Measurements from ENCODE around the gene KNDC1. TPM values are rescaled to one million over a fixed set of nuclear protein-coding genes. Genes with fewer than 3 reads are reported as not detected.

KNDC1 gene
- total RNA-seq, 3 donors from 2014 or later, result 0.98 to 2.3 TPM; not detected in 1

DNA sequence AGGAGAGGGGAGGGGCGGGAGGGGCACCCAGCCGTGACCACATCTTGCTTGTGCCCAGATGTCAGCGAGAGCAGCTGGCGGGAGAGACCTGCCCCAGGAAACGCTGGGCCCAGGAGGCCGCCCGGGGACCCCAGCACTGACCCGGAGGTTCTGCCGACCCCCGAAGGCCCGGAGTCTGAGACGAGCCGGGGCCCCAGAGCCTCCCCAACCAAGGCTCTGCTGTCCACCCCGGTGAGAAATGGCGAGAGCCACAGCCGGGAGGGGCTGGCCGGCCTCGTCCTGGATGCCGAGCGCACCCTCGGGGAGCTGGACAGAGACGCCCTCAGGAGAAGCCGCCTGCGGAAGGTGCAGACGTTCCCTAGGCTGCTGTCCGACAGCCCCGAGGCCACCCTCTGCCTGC is 25.9 kb downstream of the KNDC1 start:
- Histone ChIP-seq H3K4me3 (no peak overlapping the region), H3K36me3 (no peaks in the 10 kb centered on the region), H3K27ac (no peak overlapping the region), H3K4me1 (no peaks in the 10 kb centered on the region), H3K27me3 (peaks cover 0 to 15% of the 10 kb centered on the region in 2 donors), H3K9me3 (no peaks in the 10 kb centered on the region)
- no peak for DNase-seq (ENCODE audit: low spot score in 2 of 2)
- intact Hi-C loops (cut with DNase I; ENCODE audit: low total_unique reads), result no loop called here
- no peak for TF ChIP-seq POLR2AphosphoS5 (IDR thresholded peaks at IDR 0.05)
- TF ChIP-seq, protein P1, sequence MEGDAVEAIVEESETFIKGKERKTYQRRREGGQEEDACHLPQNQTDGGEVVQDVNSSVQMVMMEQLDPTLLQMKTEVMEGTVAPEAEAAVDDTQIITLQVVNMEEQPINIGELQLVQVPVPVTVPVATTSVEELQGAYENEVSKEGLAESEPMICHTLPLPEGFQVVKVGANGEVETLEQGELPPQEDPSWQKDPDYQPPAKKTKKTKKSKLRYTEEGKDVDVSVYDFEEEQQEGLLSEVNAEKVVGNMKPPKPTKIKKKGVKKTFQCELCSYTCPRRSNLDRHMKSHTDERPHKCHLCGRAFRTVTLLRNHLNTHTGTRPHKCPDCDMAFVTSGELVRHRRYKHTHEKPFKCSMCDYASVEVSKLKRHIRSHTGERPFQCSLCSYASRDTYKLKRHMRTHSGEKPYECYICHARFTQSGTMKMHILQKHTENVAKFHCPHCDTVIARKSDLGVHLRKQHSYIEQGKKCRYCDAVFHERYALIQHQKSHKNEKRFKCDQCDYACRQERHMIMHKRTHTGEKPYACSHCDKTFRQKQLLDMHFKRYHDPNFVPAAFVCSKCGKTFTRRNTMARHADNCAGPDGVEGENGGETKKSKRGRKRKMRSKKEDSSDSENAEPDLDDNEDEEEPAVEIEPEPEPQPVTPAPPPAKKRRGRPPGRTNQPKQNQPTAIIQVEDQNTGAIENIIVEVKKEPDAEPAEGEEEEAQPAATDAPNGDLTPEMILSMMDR (IDR thresholded peaks at IDR 0.05), result no peak
- no peak for TF ChIP-seq POLR2A (IDR thresholded peaks at IDR 0.05)

DNA sequence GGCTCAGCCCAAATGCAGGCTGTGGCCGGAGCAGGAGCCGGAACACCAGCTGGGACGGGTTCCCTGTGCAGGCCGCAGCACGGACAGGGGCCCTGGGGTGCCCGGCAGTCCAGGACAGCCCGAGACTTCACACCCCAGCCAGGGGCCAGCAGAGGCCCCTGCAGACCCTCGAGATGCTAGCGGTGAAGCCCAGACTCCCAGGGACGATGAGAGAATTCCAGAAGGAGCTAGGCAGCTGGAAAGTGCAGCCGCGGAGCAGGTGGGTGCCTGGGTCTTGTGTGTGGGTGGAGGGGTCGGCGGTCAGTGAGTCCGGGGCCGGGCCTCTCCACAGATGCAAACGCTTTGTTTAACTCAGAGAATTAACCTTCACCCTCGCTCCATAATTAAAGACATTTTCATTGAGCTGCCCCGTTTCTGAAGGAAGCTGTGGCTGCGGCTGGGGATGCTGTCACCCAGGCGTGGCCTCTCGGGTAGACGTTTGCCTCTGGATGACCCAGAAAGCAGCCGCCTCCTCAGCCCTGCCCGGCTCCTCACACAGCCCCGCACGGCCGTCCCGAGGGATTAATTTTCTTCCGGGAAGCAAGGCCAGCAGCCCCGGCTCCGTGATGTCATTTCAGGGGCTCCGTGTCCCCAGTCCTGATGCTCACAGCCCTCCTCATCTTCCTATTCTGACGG is 26.5 kb downstream of the KNDC1 start:
- intact Hi-C loops (cut with DNase I; ENCODE audit: low total_unique reads), result no loop called here
- H3K27ac ChIP-seq, result no peak overlapping the region
- H3K36me3 ChIP-seq, result no peaks in the 10 kb centered on the region
- no peaks in the 10 kb centered on the region for H3K9me3 ChIP-seq
- no peak overlapping the region for H3K4me3 ChIP-seq
- DNase-seq (ENCODE audit: low spot score in 2 of 2), result no peak
- H3K4me1 ChIP-seq, result no peaks in the 10 kb centered on the region
- peaks cover 0 to 8% of the 10 kb centered on the region in 2 donors for H3K27me3 ChIP-seq
- TF ChIP-seq POLR2AphosphoS5 (IDR thresholded peaks at IDR 0.05) (no peak), POLR2A (IDR thresholded peaks at IDR 0.05) (no peak)
- TF ChIP-seq, protein P1 (IDR thresholded peaks at IDR 0.05), result no peak

DNA sequence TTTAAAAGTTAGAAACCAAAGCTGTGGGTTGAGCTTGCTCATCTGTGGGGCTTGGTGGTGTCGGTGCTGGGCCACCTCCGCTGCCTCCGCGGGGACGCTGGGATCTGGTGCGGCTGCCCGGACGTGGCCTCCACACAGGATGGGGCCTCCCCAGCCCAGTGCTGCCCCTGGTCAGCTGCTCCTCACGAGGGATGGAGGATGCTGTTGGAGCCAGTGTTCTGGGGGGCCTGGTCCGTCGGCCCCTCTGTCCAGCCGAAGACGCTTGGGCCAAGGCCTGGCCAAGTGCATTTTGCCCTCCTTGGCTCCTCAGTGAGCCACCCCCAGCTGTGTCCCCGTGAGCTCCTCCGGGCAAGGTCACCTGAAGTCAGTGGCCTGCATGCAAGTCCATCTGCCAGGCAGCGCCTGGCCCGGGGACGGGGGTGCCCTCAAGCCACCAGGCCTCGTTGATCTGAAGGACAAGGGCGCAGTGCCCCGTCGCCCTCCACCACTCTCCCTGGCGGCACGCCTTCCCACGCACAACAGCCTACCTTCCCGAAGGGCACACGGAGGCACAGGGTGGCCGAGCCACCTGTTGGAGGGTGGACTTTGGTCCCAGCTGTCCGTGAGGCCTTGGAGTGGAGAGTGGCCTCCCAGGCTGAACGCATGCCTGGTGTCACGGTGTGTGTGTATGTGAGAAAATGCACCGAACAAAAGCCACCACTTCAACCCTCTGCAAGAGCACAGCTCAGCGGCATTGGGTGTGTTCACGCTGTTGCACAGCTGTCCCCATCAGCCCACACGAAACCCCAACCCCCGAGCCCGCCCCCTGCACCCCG is 27.3 kb downstream of the KNDC1 start:
- DNase-seq (ENCODE audit: low spot score in 2 of 2), result no peak
- H3K9me3 ChIP-seq, result peaks cover 3 to 7% of the 10 kb centered on the region in 2 donors
- H3K4me3 ChIP-seq, result no peak overlapping the region
- TF ChIP-seq, protein P1 (IDR thresholded peaks at IDR 0.05), result no peak
- no peak for TF ChIP-seq POLR2A (IDR thresholded peaks at IDR 0.05)
- no peak for TF ChIP-seq POLR2AphosphoS5 (IDR thresholded peaks at IDR 0.05)
- H3K4me1 ChIP-seq, result no peaks in the 10 kb centered on the region
- no peak overlapping the region for H3K27ac ChIP-seq
- H3K27me3 ChIP-seq, result peaks cover 0 to under 1% of the 10 kb centered on the region in 2 donors
- H3K36me3 ChIP-seq, result no peaks in the 10 kb centered on the region
- intact Hi-C loops (cut with DNase I; ENCODE audit: low total_unique reads), result no loop called here

DNA sequence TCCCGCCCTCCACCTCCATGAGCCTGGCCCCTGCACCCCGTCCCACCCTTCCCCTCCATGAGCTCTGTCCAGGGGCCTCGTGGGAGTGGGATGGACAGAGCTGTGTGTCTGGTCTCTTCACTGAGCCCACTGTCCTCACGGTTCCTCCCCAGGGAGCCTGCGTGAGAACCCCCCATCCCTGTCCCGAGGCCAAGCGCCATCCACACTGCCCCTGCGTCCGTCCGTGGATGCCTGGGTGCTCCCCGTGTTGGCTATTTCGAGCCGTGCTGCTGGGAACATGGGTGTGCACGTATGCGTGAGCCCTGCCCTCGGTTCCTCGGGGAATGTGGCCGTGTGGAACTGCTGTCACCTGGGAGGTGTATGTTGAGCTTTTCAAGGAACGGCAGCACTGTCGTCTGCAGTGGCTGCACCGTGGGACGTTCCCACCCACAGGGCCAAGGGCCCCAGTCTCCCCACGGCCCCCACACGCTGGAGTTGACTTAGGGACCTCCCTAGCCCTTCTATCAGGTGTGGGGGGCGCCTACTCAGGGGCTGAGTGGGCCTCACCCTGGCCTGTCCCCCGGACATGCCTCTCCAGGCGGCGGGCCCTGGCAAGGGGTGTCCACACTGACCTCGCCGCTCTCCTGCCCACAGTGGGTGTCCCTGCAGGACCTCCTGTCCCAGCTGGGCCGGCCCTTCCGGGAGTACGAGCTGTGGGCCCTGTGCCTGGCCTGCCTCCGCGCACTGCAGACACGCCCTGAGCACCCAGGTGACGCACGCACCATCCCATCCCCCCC is 28.1 kb downstream of the KNDC1 start:
- Histone ChIP-seq H3K9me3 (peaks cover 4 to 15% of the 10 kb centered on the region in 2 donors), H3K4me1 (no peaks in the 10 kb centered on the region), H3K27me3 (no peaks in the 10 kb centered on the region), H3K4me3 (no peak overlapping the region), H3K36me3 (no peaks in the 10 kb centered on the region), H3K27ac (no peak overlapping the region)
- intact Hi-C loops (cut with DNase I; ENCODE audit: low total_unique reads), result no loop called here
- no peak for TF ChIP-seq POLR2A (IDR thresholded peaks at IDR 0.05)
- no peak for TF ChIP-seq POLR2AphosphoS5 (IDR thresholded peaks at IDR 0.05)
- TF ChIP-seq, protein P1 (IDR thresholded peaks at IDR 0.05), result no peak
- no peak for DNase-seq (ENCODE audit: low spot score in 2 of 2)
